HepG2 (cell line): ENCODE data around the gene TTC8. TPM values are rescaled to one million over a fixed set of nuclear protein-coding genes. Genes with fewer than 3 reads are reported as not detected.

Experiments used
- ATAC-seq: fragments of 200-7000 bp; cut with Tn5 transposase; 3 replicates; pipeline ENCODE4 v1.9.1; 2020; ENCODE audit warnings: mild to moderate bottlenecking, moderate library complexity
- BruUV-seq: library from RNA; stranded (reverse); fragments of 400-500 nt; replicated peaks from 2 replicates; lab custom pipeline; 2021; lab: Mats Ljungman, UMichigan
- CTCF ChIA-PET: fragments of 300-600 bp; formaldehyde crosslinking; extraction: SDS; loops from one replicate; lab custom pipeline; 2021; ENCODE audit warnings: low total read pairs, inconsistent platforms, low intra/inter-chr PET ratio; lab: Yijun Ruan, JAX
- POLR2A ChIA-PET: fragments of 350-600 bp; sonication (Branson Sonifier 250); formaldehyde crosslinking; loops from one replicate; lab custom pipeline; 2020; ENCODE audit warnings: antibody characterized with exemption, inconsistent platforms; lab: Yijun Ruan, JAX
- DNase-seq: peaks from one replicate; pipeline ENCODE4 v3.0.0-alpha.2; 2015; ENCODE audit warnings: low spot score
- FAIRE-seq: peaks from 3 replicates; lab custom pipeline; 2011; peaks lifted over from hg19 to GRCh38; lab: Jason Lieb, UNC
- H2AFZ ChIP-seq: one replicate; pipeline ENCODE4 v1.6.1; 2011; ENCODE audit warnings: low read length, inconsistent platforms
- H3K27ac ChIP-seq: fragments of 300-600 bp; 3 replicates; pipeline ENCODE4 v1.8.0; 2011; ENCODE audit warnings: mixed run types, mild to moderate bottlenecking, mixed read lengths, low read length, inconsistent platforms; ENCODE audit not compliant: insufficient read depth; ENCODE audit errors: extremely low read length
- H3K27me3 ChIP-seq, 2 experiments: fragments of 200-600 bp in 1 of 2; 2 replicates in 1 of 2; 3 replicates in 1 of 2; pipeline versions ENCODE4 v1.6.0 to v1.8.0; 2011; ENCODE audit warnings: low read length in 2 of 2, mild to moderate bottlenecking in 2 of 2, moderate library complexity in 2 of 2, inconsistent platforms in 1 of 2; ENCODE audit not compliant: insufficient read depth in 2 of 2, control insufficient read depth in 1 of 2
- H3K36me3 ChIP-seq, 2 experiments: fragments of 200-600 bp in 1 of 2; replicated peaks in 1 of 2; 2 replicates in 1 of 2; 3 replicates in 1 of 2; pipeline versions ENCODE4 v1.5.1 to v1.8.0; 2011; ENCODE audit warnings: low read length in 2 of 2, inconsistent platforms in 1 of 2; ENCODE audit not compliant: insufficient read depth in 2 of 2, control insufficient read depth in 1 of 2
- H3K4me1 ChIP-seq: 2 replicates; pipeline ENCODE4 v1.5.1; 2012; ENCODE audit warnings: low read length, inconsistent platforms; ENCODE audit not compliant: insufficient read depth
- H3K4me2 ChIP-seq: 2 replicates; pipeline ENCODE4 v1.6.0; 2011; ENCODE audit warnings: low read depth, low read length, inconsistent platforms
- H3K4me3 ChIP-seq, 3 experiments: fragments of 200-600 bp in 1 of 3; sonication (generic), shearing (Covaris generic) in 1 of 3; replicated peaks in 1 of 3; 2 replicates each; pipeline ENCODE4 v1.5.1; 2011 to 2016; ENCODE audit warnings: low read length in 3 of 3, inconsistent platforms in 2 of 3, low read depth in 2 of 3, mild to moderate bottlenecking in 2 of 3, control low read depth in 1 of 3, mixed read lengths in 1 of 3; ENCODE audit not compliant: insufficient read depth in 1 of 3
- H3K79me2 ChIP-seq: one replicate; pipeline ENCODE4 v1.6.1; 2011; ENCODE audit warnings: low read length, inconsistent platforms; ENCODE audit not compliant: insufficient read depth
- H3K9ac ChIP-seq: 2 replicates; pipeline ENCODE4 v1.6.0; 2011; ENCODE audit warnings: mild to moderate bottlenecking, low read depth, low read length, inconsistent platforms; ENCODE audit not compliant: insufficient read depth
- H3K9me3 ChIP-seq: 2 replicates; pipeline ENCODE4 v1.5.1; 2012; ENCODE audit warnings: mild to moderate bottlenecking, low read length
- H4K20me1 ChIP-seq: 2 replicates; pipeline ENCODE4 v1.6.0; 2011; ENCODE audit warnings: inconsistent platforms, mild to moderate bottlenecking, low read length, moderate library complexity; ENCODE audit not compliant: insufficient read depth
- CEBPG ChIP-seq: IDR thresholded peaks from 2 replicates; pipeline ENCODE4 v1.6.1; 2016
- KDM4B ChIP-seq: sonication (generic); formaldehyde crosslinking; IDR thresholded peaks from 2 replicates; pipeline ENCODE4 v1.4.0; 2020; ENCODE audit warnings: missing genetic modification reagents
- PAX8 ChIP-seq: sonication (generic); formaldehyde crosslinking; IDR thresholded peaks from 2 replicates; pipeline ENCODE4 v1.8.0; 2022; ENCODE audit warnings: mild to moderate bottlenecking, missing genetic modification reagents, borderline replicate concordance
- PHF20 ChIP-seq: sonication (generic); formaldehyde crosslinking; IDR thresholded peaks from 2 replicates; pipeline ENCODE4 v1.5.0; 2020; ENCODE audit warnings: mild to moderate bottlenecking, missing genetic modification reagents
- PREB ChIP-seq: sonication (generic); formaldehyde crosslinking; IDR thresholded peaks from 2 replicates; pipeline ENCODE4 v1.4.0; 2020; ENCODE audit warnings: missing genetic modification reagents
- RNF219 ChIP-seq: sonication (generic); formaldehyde crosslinking; IDR thresholded peaks from 2 replicates; pipeline ENCODE4 v1.5.0; 2020; ENCODE audit warnings: mild to moderate bottlenecking, missing genetic modification reagents
- SALL2 ChIP-seq: sonication (generic); formaldehyde crosslinking; IDR thresholded peaks from 2 replicates; pipeline ENCODE4 v1.8.1; 2023; ENCODE audit warnings: mild to moderate bottlenecking, missing genetic modification reagents, inconsistent platforms
- SMYD3 ChIP-seq: sonication (generic); formaldehyde crosslinking; IDR thresholded peaks from 2 replicates; pipeline ENCODE4 v1.8.1; 2023; ENCODE audit warnings: mild to moderate bottlenecking, missing genetic modification reagents
- SRSF4 ChIP-seq: fragments of 200-400 bp; formaldehyde crosslinking; IDR thresholded peaks from one replicate; pipeline ENCODE4 v1.6.1; 2018; ENCODE audit warnings: mild to moderate bottlenecking, low read depth, low read length, moderate library complexity; ENCODE audit not compliant: poor library complexity, severe bottlenecking
- TBX2 ChIP-seq: sonication (generic); formaldehyde crosslinking; IDR thresholded peaks from 2 replicates; pipeline ENCODE4 v1.5.0; 2020; ENCODE audit warnings: missing genetic modification reagents, mild to moderate bottlenecking, borderline replicate concordance
- ZNF510 ChIP-seq: sonication (generic); formaldehyde crosslinking; IDR thresholded peaks from 2 replicates; pipeline ENCODE4 v1.4.0; 2020; ENCODE audit warnings: low read depth, mild to moderate bottlenecking, missing genetic modification reagents
- ZNF576 ChIP-seq: sonication (generic); formaldehyde crosslinking; IDR thresholded peaks from 2 replicates; pipeline ENCODE4 v1.4.0; 2020; ENCODE audit warnings: mild to moderate bottlenecking, missing genetic modification reagents
- ZNF646 ChIP-seq: sonication (generic); formaldehyde crosslinking; IDR thresholded peaks from 2 replicates; pipeline ENCODE4 v1.9.0; 2021; ENCODE audit warnings: mild to moderate bottlenecking, missing genetic modification reagents
- ZNF674 ChIP-seq: sonication (generic); formaldehyde crosslinking; IDR thresholded peaks from 2 replicates; pipeline ENCODE4 v1.5.0; 2020; ENCODE audit warnings: low read depth, mild to moderate bottlenecking, missing genetic modification reagents
- WGBS: methylation state at CpG from one replicate; pipeline ENCODE4 v1.1.6; 2017; ENCODE audit warnings: low lambda C conversion rate; 5-methylcytosine and 5-hydroxymethylcytosine counted together
- in situ Hi-C: cut with HindIII; loops from 2 replicates; pipeline ENCODE4 v1.10.0; 2017; ENCODE audit warnings: low pct_unique_long_range_greater_than_20kb; ENCODE audit not compliant: extremely low pct_ligation_motif_present
- intact Hi-C: fragments of 100-400 bp; cut with micrococcal nuclease; formaldehyde crosslinking; loops from one replicate; pipeline ENCODE4 v1.10.0; 2022; ENCODE audit not compliant: unreplicated experiment
- polyA plus RNA-seq, 8 experiments: library from polyadenylated mRNA; depleted of rRNA in 3 of 8; stranded (reverse) in 7 of 8; unstranded in 1 of 8; fragments of >200 nt; fragmentation: Illumina TruSeq in 4 of 8; extraction: Trizol in 4 of 8; gene quantifications; 2 replicates each; pipeline versions ENCODE4 v1.2.1 to v1.2.3, GENCODE V29; 2011 to 2016; ENCODE audit warnings: low read depth in 4 of 8, missing spikeins in 1 of 8, mixed read lengths in 1 of 8; ENCODE audit not compliant: insufficient read depth in 1 of 8
- total RNA-seq, 5 experiments: library from RNA; depleted of rRNA; stranded (reverse); fragments of >200 nt; fragmentation: Illumina TruSeq; extraction: Trizol; gene quantifications; 2 replicates each; pipeline ENCODE4 v1.2.3, GENCODE V29; 2016; ENCODE audit warnings: low read depth in 1 of 5

Gene TTC8
- total and polyA plus RNA-seq, 2 of the 13 experiments (the other 11 are each of a cell fraction or from before 2014, with no cell fraction given) = 13.8 to 15.2 TPM

- Histone ChIP-seq H2AFZ (no peak overlapping the region), H3K4me3 (no peak overlapping the region), H3K4me1 (peaks cover 11% of the 10 kb centered on the region; the same call in 1 of the 2 replicates), H3K9me3 (no peaks in the 10 kb centered on the region), H4K20me1 (no peaks in the 10 kb centered on the region), H3K4me2 (no peak overlapping the region), H3K9ac (no peak overlapping the region), H3K36me3 (no peaks in the 10 kb centered on the region), H3K27ac (no peak overlapping the region), H3K27me3 (peaks cover 4 to 24% of the 10 kb centered on the region in 2 experiments), H3K79me2 (no peaks in the 10 kb centered on the region)
- POLR2A ChIA-PET = no interaction called here
- in situ Hi-C loops (no loop called here), intact Hi-C loops (no loop called here)
- no peak for FAIRE-seq
- BruUV-seq = no TSS peak
- TF ChIP-seq ZNF674 (CRISPR knock-in tag) (no peak), ZNF576 (CRISPR knock-in tag) (no peak), PHF20 (no peak), RNF219 (CRISPR knock-in tag) (no peak), CEBPG (no peak), SALL2 (CRISPR knock-in tag) (no peak), ZNF646 (no peak), KDM4B (no peak), TBX2 (CRISPR knock-in tag) (no peak), SRSF4 (no peak), PREB (no peak), PAX8 (CRISPR knock-in tag) (no peak), ZNF510 (CRISPR knock-in tag) (no peak), SMYD3 (no peak)
- DNase-seq = no peak
- WGBS = 2% methylated on average over 5 of the region's 5 CpGs
- ATAC-seq = no peak
- CTCF ChIA-PET = no interaction called here
Measured at GRCh38 chr14:88790501-88791251, 33.8 kb upstream of the TTC8 start.
